Endodermal cell (in vitro differentiated cells): ENCODE measurements around the gene SLC25A39. TPM values are rescaled to one million over a fixed set of nuclear protein-coding genes. Genes with fewer than 3 reads are reported as not detected.
A peak's percentile ranks its signal among the peaks of the same experiment; 100 is the strongest.

Experiments used
- DNase-seq: peaks from one replicate; pipeline ENCODE4 v3.0.0-alpha.2; 2017
- H3K27ac ChIP-seq: 2 replicates; pipeline ENCODE4 v1.5.1; 2013; ENCODE audit warnings: mild to moderate bottlenecking, low read depth, low read length, moderate library complexity
- H3K27me3 ChIP-seq: 2 replicates; pipeline ENCODE4 v1.6.1; 2013; ENCODE audit warnings: mild to moderate bottlenecking, low read length, moderate library complexity; ENCODE audit not compliant: insufficient read depth, control insufficient read depth, poor library complexity, severe bottlenecking
- H3K36me3 ChIP-seq: 2 replicates; pipeline ENCODE4 v1.7.0; 2013; ENCODE audit warnings: mild to moderate bottlenecking, low read length, moderate library complexity; ENCODE audit not compliant: control insufficient read depth, insufficient read depth
- H3K4me1 ChIP-seq: one replicate; pipeline ENCODE4 v1.7.0; 2013; ENCODE audit warnings: low read length; ENCODE audit not compliant: control insufficient read depth, insufficient read depth
- H3K4me3 ChIP-seq: 2 replicates; pipeline ENCODE4 v1.5.1; 2013; ENCODE audit warnings: mild to moderate bottlenecking, low read length, moderate library complexity
- H3K9ac ChIP-seq: 2 replicates; pipeline ENCODE4 v1.6.1; 2013; ENCODE audit warnings: mild to moderate bottlenecking, low read length, moderate library complexity; ENCODE audit not compliant: poor library complexity, severe bottlenecking; ENCODE audit errors: extremely low read depth
- H3K9me3 ChIP-seq: 2 replicates; pipeline ENCODE4 v1.6.1; 2013; ENCODE audit warnings: mild to moderate bottlenecking, low read length, moderate library complexity; ENCODE audit not compliant: control insufficient read depth
- H3K27ac Mint-ChIP-seq: 2 replicates; pipeline ENCODE4 v1.8.0; 2020; ENCODE audit warnings: mixed read lengths
- H3K27me3 Mint-ChIP-seq: 2 replicates; pipeline ENCODE4 v1.8.0; 2021; ENCODE audit warnings: mild to moderate bottlenecking, mixed read lengths; ENCODE audit not compliant: insufficient read depth
- H3K36me3 Mint-ChIP-seq: 2 replicates; pipeline ENCODE4 v1.8.0; 2020; ENCODE audit warnings: low read depth, mixed read lengths
- H3K4me1 Mint-ChIP-seq: 2 replicates; pipeline ENCODE4 v1.8.0; 2020; ENCODE audit warnings: mixed read lengths
- H3K4me3 Mint-ChIP-seq: 2 replicates; pipeline ENCODE4 v1.8.0; 2020; ENCODE audit warnings: mild to moderate bottlenecking, moderate library complexity, mixed read lengths
- H3K9me3 Mint-ChIP-seq: 2 replicates; pipeline ENCODE4 v1.8.0; 2020; ENCODE audit warnings: mild to moderate bottlenecking, mixed read lengths
- CTCF ChIP-seq: fragments of 200-600 bp; sonication (generic); conservative IDR thresholded peaks from 2 replicates; pipeline ENCODE4 v1.5.0; 2021; ENCODE audit warnings: antibody characterized with exemption, mild to moderate bottlenecking
- WGBS, 2 experiments: methylation state at CpG; one replicate each; pipeline versions ENCODE4 v1.1.5 to v1.1.7; 2013; ENCODE audit warnings: missing lambda C conversion rate in 2 of 2, mixed read lengths in 1 of 2; ENCODE audit not compliant: insufficient coverage in 1 of 2, insufficient read length in 1 of 2; 5-methylcytosine and 5-hydroxymethylcytosine counted together
- total RNA-seq, 2 donors: library from RNA; stranded (reverse); fragmentation: NEBNext Ultra II Directional in 1 of 2; extraction: Animal tissue kit (Norgen Biotek cat#: 25700) in 1 of 2; gene quantifications; 2 replicates in 1 of 2; 3 replicates in 1 of 2; pipeline ENCODE4 v1.2.1, GENCODE V29; 2021

SLC25A39 gene
- total RNA-seq, 2 donors from 2014 or later: 191 to 201 TPM

- 68 to 75% methylated on average over 5 of the region's 5 CpGs for WGBS, 2 experiments
- Mint-ChIP-seq H3K4me1 (peaks cover 10% of the 10 kb centered on the region), H3K27ac (no peak overlapping the region), H3K4me3 (peak overlapping the region; percentile 58), H3K27me3 (peaks cover 39% of the 10 kb centered on the region), H3K36me3 (no peaks in the 10 kb centered on the region), H3K9me3 (no peaks in the 10 kb centered on the region)
- H3K36me3 ChIP-seq: no peaks in the 10 kb centered on the region
- H3K27ac ChIP-seq: no peak overlapping the region
- peak; percentile 71 for DNase-seq
- no peaks in the 10 kb centered on the region for H3K4me1 ChIP-seq
- no peak for TF ChIP-seq CTCF
- peaks cover 10% of the 10 kb centered on the region for H3K27me3 ChIP-seq
- no peaks in the 10 kb centered on the region for H3K9me3 ChIP-seq
- H3K4me3 ChIP-seq: no peak overlapping the region
- H3K9ac ChIP-seq: no peak overlapping the region
These were observed 15.2 kb downstream of the SLC25A39 start for GRCh38 chr17:44309472-44309871.

GRCh38 chr17:44308865-44309264 lies 15.8 kb downstream of the SLC25A39 start:
- H3K4me1 Mint-ChIP-seq: peaks cover 10% of the 10 kb centered on the region
- no peak for DNase-seq

GRCh38 chr17:44308320-44308818 lies 16.3 kb downstream of the SLC25A39 start, which contains the start of gene RUNDC3A:
Gene RUNDC3A, plus strand, starts transcription at chr17:44308601. Its CDS starts 232 bp downstream, at chr17:44308833.
- Mint-ChIP-seq H3K36me3 (no peaks in the 10 kb centered on the region), H3K27me3 (peaks cover 28% of the 10 kb centered on the region), H3K4me1 (peaks cover 10% of the 10 kb centered on the region), H3K4me3 (peak within 1 kb of the TSS; percentile 58), H3K9me3 (no peaks in the 10 kb centered on the region), H3K27ac (no peak within 1 kb of the TSS)
- Histone ChIP-seq H3K27ac (peak within 1 kb of the TSS; percentile 77), H3K36me3 (no peaks in the 10 kb centered on the region), H3K4me1 (no peaks in the 10 kb centered on the region), H3K27me3 (no peaks in the 10 kb centered on the region), H3K4me3 (peak within 1 kb of the TSS; percentile 81), H3K9ac (no peak within 1 kb of the TSS), H3K9me3 (no peaks in the 10 kb centered on the region)
- DNase-seq: peak; percentile 100
- 0% methylated on average over 1 to 37 of the region's 39 CpGs for WGBS, 2 experiments
- TF ChIP-seq CTCF: no peak

More at GRCh38 chr17:44308865-44309264, 15.8 kb downstream of the SLC25A39 start:
- Mint-ChIP-seq H3K36me3 (no peaks in the 10 kb centered on the region), H3K27me3 (peaks cover 33% of the 10 kb centered on the region), H3K27ac (no peak overlapping the region), H3K9me3 (no peaks in the 10 kb centered on the region), H3K4me3 (peak overlapping the region; percentile 58)
- Histone ChIP-seq H3K27me3 (peaks cover 4% of the 10 kb centered on the region), H3K36me3 (no peaks in the 10 kb centered on the region), H3K4me1 (no peaks in the 10 kb centered on the region), H3K9me3 (no peaks in the 10 kb centered on the region), H3K27ac (no peak overlapping the region), H3K4me3 (peak overlapping the region; percentile 58), H3K9ac (no peak overlapping the region)
- no peak for TF ChIP-seq CTCF
- 11 to 20% methylated on average over 6 to 15 of the region's 15 CpGs for WGBS, 2 experiments
